IMR-90 (cell line): Measurements from ENCODE around the gene STAT3.

Experiments used
- CEBPB ChIP-seq: IDR thresholded peaks from 2 replicates; pipeline ENCODE4 v1.6.1; 2012; ENCODE audit warnings: low read depth, low read length, improper control_type of control experiment
- CHD1 ChIP-seq: IDR thresholded peaks from 2 replicates; pipeline ENCODE4 v1.6.1; 2012; ENCODE audit warnings: low read depth, low read length, improper control_type of control experiment
- ELK1 ChIP-seq: fragments of 150-350 bp; IDR thresholded peaks from 2 replicates; pipeline ENCODE4 v1.6.1; 2016; ENCODE audit warnings: low read depth, mild to moderate bottlenecking, low read length, moderate library complexity, borderline replicate concordance
- FOS ChIP-seq: fragments of 150-350 bp; IDR thresholded peaks from 2 replicates; pipeline ENCODE4 v1.6.1; 2016; ENCODE audit warnings: low read depth, low read length
- MAFK ChIP-seq: IDR thresholded peaks from 2 replicates; pipeline ENCODE4 v1.6.1; 2012; ENCODE audit warnings: low read depth, low read length, improper control_type of control experiment
- MXI1 ChIP-seq: IDR thresholded peaks from 2 replicates; pipeline ENCODE4 v1.6.1; 2012; ENCODE audit warnings: low read depth, mild to moderate bottlenecking, low read length, moderate library complexity, borderline replicate concordance
- POLR2A ChIP-seq: IDR thresholded peaks from 2 replicates; pipeline ENCODE4 v1.6.1; 2012; ENCODE audit warnings: mild to moderate bottlenecking, low read depth, low read length
- RAD21 ChIP-seq: IDR thresholded peaks from 2 replicates; pipeline ENCODE4 v1.6.1; 2012; ENCODE audit warnings: low read length, improper control_type of control experiment
- RCOR1 ChIP-seq: IDR thresholded peaks from 2 replicates; pipeline ENCODE4 v1.6.1; 2012; ENCODE audit warnings: mild to moderate bottlenecking, low read length, improper control_type of control experiment; ENCODE audit not compliant: insufficient replicate concordance
- RFX5 ChIP-seq: IDR thresholded peaks from 2 replicates; pipeline ENCODE4 v1.8.0; 2012; ENCODE audit warnings: low read depth, mild to moderate bottlenecking, low read length, moderate library complexity
- SMC3 ChIP-seq: fragments of 150-350 bp; IDR thresholded peaks from 2 replicates; pipeline ENCODE4 v1.6.1; 2016; ENCODE audit warnings: low read depth, mild to moderate bottlenecking, antibody characterized with exemption, low read length, moderate library complexity
- TF ChIP-seq, protein P1 (sequence below): conservative IDR thresholded peaks from 2 replicates; pipeline ENCODE4 v1.5.1; 2012; ENCODE audit warnings: mild to moderate bottlenecking, low read depth, low read length, improper control_type of control experiment
- TF ChIP-seq, protein P2 (sequence below): fragments of 150-350 bp; IDR thresholded peaks from 2 replicates; pipeline ENCODE4 v1.6.1; 2017; ENCODE audit warnings: mild to moderate bottlenecking, antibody characterized with exemption, low read length, low read depth

DNA sequence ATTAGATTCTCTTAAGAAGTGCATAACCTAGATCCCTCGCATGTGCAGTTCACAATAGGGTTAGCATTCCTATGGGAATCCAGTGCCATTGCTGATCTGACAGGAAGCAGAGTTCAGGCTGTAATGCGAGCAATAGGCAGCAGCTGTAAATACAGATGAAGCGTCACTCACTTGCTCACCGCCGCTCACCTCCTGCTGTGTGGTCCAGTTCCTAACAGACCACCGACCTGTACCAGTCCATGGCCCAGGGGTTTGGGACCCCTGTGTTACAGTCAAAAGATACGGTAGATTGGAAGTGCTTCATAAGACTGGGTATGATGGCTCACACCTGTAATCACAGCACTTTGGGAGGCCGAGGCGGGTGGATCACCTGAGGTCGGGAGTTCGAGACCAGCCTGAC is 97.1 kb downstream of the STAT3 start:
- TF ChIP-seq, protein P1, sequence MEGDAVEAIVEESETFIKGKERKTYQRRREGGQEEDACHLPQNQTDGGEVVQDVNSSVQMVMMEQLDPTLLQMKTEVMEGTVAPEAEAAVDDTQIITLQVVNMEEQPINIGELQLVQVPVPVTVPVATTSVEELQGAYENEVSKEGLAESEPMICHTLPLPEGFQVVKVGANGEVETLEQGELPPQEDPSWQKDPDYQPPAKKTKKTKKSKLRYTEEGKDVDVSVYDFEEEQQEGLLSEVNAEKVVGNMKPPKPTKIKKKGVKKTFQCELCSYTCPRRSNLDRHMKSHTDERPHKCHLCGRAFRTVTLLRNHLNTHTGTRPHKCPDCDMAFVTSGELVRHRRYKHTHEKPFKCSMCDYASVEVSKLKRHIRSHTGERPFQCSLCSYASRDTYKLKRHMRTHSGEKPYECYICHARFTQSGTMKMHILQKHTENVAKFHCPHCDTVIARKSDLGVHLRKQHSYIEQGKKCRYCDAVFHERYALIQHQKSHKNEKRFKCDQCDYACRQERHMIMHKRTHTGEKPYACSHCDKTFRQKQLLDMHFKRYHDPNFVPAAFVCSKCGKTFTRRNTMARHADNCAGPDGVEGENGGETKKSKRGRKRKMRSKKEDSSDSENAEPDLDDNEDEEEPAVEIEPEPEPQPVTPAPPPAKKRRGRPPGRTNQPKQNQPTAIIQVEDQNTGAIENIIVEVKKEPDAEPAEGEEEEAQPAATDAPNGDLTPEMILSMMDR: no peak
- no peak for TF ChIP-seq CEBPB
- no peak for TF ChIP-seq CHD1
- TF ChIP-seq RFX5: no peak
- no peak for TF ChIP-seq POLR2A
- TF ChIP-seq FOS: no peak
- no peak for TF ChIP-seq ELK1
- no peak for TF ChIP-seq MXI1
- no peak for TF ChIP-seq SMC3
- TF ChIP-seq, protein P2, sequence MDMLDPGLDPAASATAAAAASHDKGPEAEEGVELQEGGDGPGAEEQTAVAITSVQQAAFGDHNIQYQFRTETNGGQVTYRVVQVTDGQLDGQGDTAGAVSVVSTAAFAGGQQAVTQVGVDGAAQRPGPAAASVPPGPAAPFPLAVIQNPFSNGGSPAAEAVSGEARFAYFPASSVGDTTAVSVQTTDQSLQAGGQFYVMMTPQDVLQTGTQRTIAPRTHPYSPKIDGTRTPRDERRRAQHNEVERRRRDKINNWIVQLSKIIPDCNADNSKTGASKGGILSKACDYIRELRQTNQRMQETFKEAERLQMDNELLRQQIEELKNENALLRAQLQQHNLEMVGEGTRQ: no peak
- no peak for TF ChIP-seq RAD21
- no peak for TF ChIP-seq RCOR1
- no peak for TF ChIP-seq MAFK
